Stomach (tissue), 9 donors: ENCODE data around the gene GGA1. TPM values are rescaled to one million over a fixed set of nuclear protein-coding genes. Genes with fewer than 3 reads are reported as not detected.

Experiments
- DNase-seq, 2 donors: peaks; one replicate each; pipeline versions ENCODE4 v3.0.0 to v3.0.0-alpha.2; 2013 to 2019
- H3K27ac ChIP-seq, 5 donors: fragments of 200-600 bp in 4 of 5; sonication (generic) in 4 of 5; one replicate each; pipeline ENCODE4 v1.5.1; 2013 to 2019; ENCODE audit warnings: mild to moderate bottlenecking in 1 of 5, moderate library complexity in 1 of 5
- H3K27me3 ChIP-seq, 3 donors: fragments of 200-600 bp; sonication (generic); one replicate each; pipeline ENCODE4 v1.5.1; 2017 to 2019; ENCODE audit warnings: mixed run types in 1 of 3
- H3K36me3 ChIP-seq, 4 donors: fragments of 200-600 bp; sonication (generic); 1 replicate in 3 of 4; 2 replicates in 1 of 4; pipeline ENCODE4 v1.5.1; 2016 to 2019
- H3K4me1 ChIP-seq, 4 donors: fragments of 200-600 bp; sonication (generic); one replicate each; pipeline ENCODE4 v1.5.1; 2016 to 2019
- H3K4me3 ChIP-seq, 4 donors: fragments of 200-600 bp; sonication (generic) in 3 of 4; one replicate each; pipeline ENCODE4 v1.5.1; 2016 to 2019; ENCODE audit warnings: mild to moderate bottlenecking in 1 of 4
- H3K9me3 ChIP-seq, 4 donors: fragments of 200-600 bp; sonication (generic); one replicate each; pipeline ENCODE4 v1.5.1; 2016 to 2019
- CTCF ChIP-seq, 7 experiments: fragments of 450-650 bp in 4 of 7; fragments of 200-600 bp in 3 of 7; sonication (generic) in 3 of 7; IDR thresholded peaks; one replicate each; pipeline ENCODE4 v1.5.1; 2016 to 2019; ENCODE audit warnings: antibody characterized with exemption in 7 of 7, control low read depth in 2 of 7, mild to moderate bottlenecking in 1 of 7
- EP300 ChIP-seq: sonication (generic); formaldehyde crosslinking; IDR thresholded peaks from one replicate; pipeline ENCODE4 v1.6.1; 2017; ENCODE audit warnings: antibody characterized with exemption
- POLR2A ChIP-seq, 4 donors: fragments of 450-650 bp; IDR thresholded peaks; one replicate each; pipeline ENCODE4 v1.6.1; 2016; ENCODE audit warnings: antibody characterized with exemption in 4 of 4, control low read depth in 2 of 4, mild to moderate bottlenecking in 1 of 4, moderate library complexity in 1 of 4
- POLR2AphosphoS5 ChIP-seq, 3 donors: sonication (generic); formaldehyde crosslinking; IDR thresholded peaks; one replicate each; pipeline ENCODE4 v1.6.1; 2016; ENCODE audit warnings: antibody characterized with exemption in 3 of 3
- WGBS, 5 donors: extraction: QIAGEN DNeasy Blood & Tissue Kit in 3 of 5; methylation state at CpG; one replicate each; pipeline versions ENCODE4 v1.1.5 to v1.1.7; 2013 to 2018; 5-methylcytosine and 5-hydroxymethylcytosine counted together
- intact Hi-C: fragments of 100-400 bp; cut with DNase I; formaldehyde crosslinking; loops from one replicate; pipeline ENCODE4 v1.15.1; 2023; ENCODE audit warnings: low total_unique reads
- polyA plus RNA-seq, 3 donors: library from polyadenylated mRNA; stranded (reverse); fragments of 200-250 nt; gene quantifications; one replicate each; pipeline ENCODE4 v1.2.3, GENCODE V29; 2013
- total RNA-seq, 5 donors: library from RNA; depleted of rRNA; stranded (reverse); fragments of >200 nt; gene quantifications; one replicate each; pipeline versions ENCODE4 v1.1.0 to v1.2.3, GENCODE V29; 2014 to 2016
- donor health status: healthy with polysubstance abuse.
- donor health status: Bipolar disorder and iron deficiency.
- donor health status: healthy.

GGA1 gene
- total and polyA plus RNA-seq, 8 donors, result 30.3 to 87.9 (median 45.9) TPM

GRCh38 chr22:37627545-37627944, 18.9 kb downstream of the GGA1 start:
- 69 to 75% (median 74%) methylated on average over 6 of the region's 6 CpGs for WGBS, 5 donors
- no peak for DNase-seq
- Histone ChIP-seq H3K4me3 (no peak overlapping the region), H3K9me3 (no peaks in the 10 kb centered on the region), H3K4me1 (peaks cover 25 to 59% (median 52%) of the 10 kb centered on the region in 4 donors), H3K27ac (peak overlapping the region; percentile 28 to 84 (median 74)), H3K27me3 (no peaks in the 10 kb centered on the region), H3K36me3 (peaks cover 15 to 91% (median 84%) of the 10 kb centered on the region in 4 donors)
- intact Hi-C loops, result no loop called here
- no peak for TF ChIP-seq POLR2AphosphoS5 (IDR thresholded peaks at IDR 0.05)
- TF ChIP-seq CTCF (IDR thresholded peaks at IDR 0.05), result no peak
- no peak for TF ChIP-seq EP300
- no peak for TF ChIP-seq POLR2A (IDR thresholded peaks at IDR 0.05)

- Histone ChIP-seq H3K9me3 (no peaks in the 10 kb centered on the region), H3K4me1 (peaks cover 38 to 65% (median 58%) of the 10 kb centered on the region in 4 donors), H3K27me3 (no peaks in the 10 kb centered on the region), H3K36me3 (peaks cover 12 to 83% (median 80%) of the 10 kb centered on the region in 4 donors), H3K27ac (peak overlapping the region in 1 of 5 donors; percentile 84), H3K4me3 (no peak overlapping the region)
- WGBS, 5 donors, result 82 to 93% (median 86%) methylated on average over 7 to 8 of the region's 8 CpGs
- DNase-seq, result no peak
- intact Hi-C loops, result no loop called here
- no peak for TF ChIP-seq EP300
Measured at GRCh38 chr22:37628830-37629229, 20.2 kb downstream of the GGA1 start.

GRCh38 chr22:37629928-37630327, 21.3 kb downstream of the GGA1 start:
- 87 to 94% (median 91%) methylated on average over 8 to 10 of the region's 10 CpGs for WGBS, 5 donors
- intact Hi-C loops, result no loop called here
- H3K36me3 ChIP-seq, result peaks cover 12 to 76% (median 73%) of the 10 kb centered on the region in 4 donors
- TF ChIP-seq CTCF (IDR thresholded peaks at IDR 0.05) (no peak), EP300 (no peak), POLR2A (IDR thresholded peaks at IDR 0.05) (no peak), POLR2AphosphoS5 (IDR thresholded peaks at IDR 0.05) (no peak)
- DNase-seq, result no peak
- no peaks in the 10 kb centered on the region for H3K9me3 ChIP-seq
- H3K27ac ChIP-seq, result no peak overlapping the region
- no peaks in the 10 kb centered on the region for H3K27me3 ChIP-seq
- peaks cover 49 to 67% (median 63%) of the 10 kb centered on the region in 4 donors for H3K4me1 ChIP-seq
- H3K4me3 ChIP-seq, result no peak overlapping the region

GRCh38 chr22:37630839-37631435, 22.3 kb downstream of the GGA1 start:
- DNase-seq, result peak; percentile 56 to 70
- no peaks in the 10 kb centered on the region for H3K27me3 ChIP-seq
- H3K36me3 ChIP-seq, result peaks cover 12 to 69% (median 63%) of the 10 kb centered on the region in 4 donors
- peaks cover 48 to 67% (median 61%) of the 10 kb centered on the region in 4 donors for H3K4me1 ChIP-seq
- no peak overlapping the region for H3K4me3 ChIP-seq
- TF ChIP-seq EP300, result no peak
- no peak for TF ChIP-seq POLR2AphosphoS5 (IDR thresholded peaks at IDR 0.05)
- no peak for TF ChIP-seq CTCF (IDR thresholded peaks at IDR 0.05)
- TF ChIP-seq POLR2A (IDR thresholded peaks at IDR 0.05), result no peak
- H3K27ac ChIP-seq, result peak overlapping the region; percentile 1 to 90 (median 77)
- no peaks in the 10 kb centered on the region for H3K9me3 ChIP-seq
- intact Hi-C loops, result no loop called here
- WGBS, 5 donors, result 82 to 93% (median 91%) methylated on average over 9 of the region's 9 CpGs
